Neural progenitor cell (in vitro differentiated cells): ENCODE data around the gene GNA15. TPM values are rescaled to one million over a fixed set of nuclear protein-coding genes. Genes with fewer than 3 reads are reported as not detected.

Experiments used
- DNase-seq: peaks from one replicate; pipeline ENCODE4 v3.0.0-alpha.2; 2016; ENCODE audit warnings: low spot score
- H2AFZ ChIP-seq: fragments of 200-600 bp; sonication (generic); replicated peaks from 2 replicates; pipeline ENCODE4 v1.6.1; 2016; ENCODE audit warnings: antibody characterized with exemption
- H3F3A ChIP-seq: fragments of 200-600 bp; sonication (generic); 2 replicates; pipeline ENCODE4 v1.6.1; 2016; ENCODE audit warnings: antibody characterized with exemption, low read depth
- H3K27ac ChIP-seq: fragments of 200-600 bp; sonication (generic); 2 replicates; pipeline ENCODE4 v1.5.1; 2016; ENCODE audit warnings: mild to moderate bottlenecking
- H3K27me3 ChIP-seq: fragments of 200-600 bp; sonication (generic); 2 replicates; pipeline ENCODE4 v1.6.1; 2016; ENCODE audit warnings: mild to moderate bottlenecking, moderate library complexity
- H3K36me3 ChIP-seq: fragments of 200-600 bp; sonication (generic); 2 replicates; pipeline ENCODE4 v1.5.1; 2016
- H3K4me1 ChIP-seq: fragments of 200-600 bp; sonication (generic); 2 replicates; pipeline ENCODE4 v1.6.1; 2016; ENCODE audit warnings: mixed run types
- H3K4me2 ChIP-seq: fragments of 200-600 bp; sonication (generic); 2 replicates; pipeline ENCODE4 v1.6.1; 2016
- H3K4me3 ChIP-seq: fragments of 200-600 bp; sonication (generic); 2 replicates; pipeline ENCODE4 v1.5.1; 2016
- H3K79me2 ChIP-seq: fragments of 200-600 bp; sonication (generic); 2 replicates; pipeline ENCODE4 v1.6.1; 2016; ENCODE audit warnings: low read depth
- H3K9ac ChIP-seq: fragments of 200-600 bp; sonication (generic); 2 replicates; pipeline ENCODE4 v1.6.1; 2016
- H3K9me3 ChIP-seq: fragments of 200-600 bp; sonication (generic); 2 replicates; pipeline ENCODE4 v1.5.1; 2016; ENCODE audit warnings: low read depth
- H4K20me1 ChIP-seq: fragments of 200-600 bp; sonication (generic); 2 replicates; pipeline ENCODE4 v1.6.1; 2016; ENCODE audit warnings: low read depth
- H3K27ac Mint-ChIP-seq: 3 replicates; pipeline ENCODE4 v1.8.0; 2021; ENCODE audit warnings: mixed read lengths
- H3K27me3 Mint-ChIP-seq: 2 replicates; pipeline ENCODE4 v1.8.0; 2022; ENCODE audit warnings: low read depth, mild to moderate bottlenecking, inconsistent platforms, moderate library complexity, mixed read lengths; ENCODE audit not compliant: insufficient read depth
- H3K36me3 Mint-ChIP-seq: 3 replicates; pipeline ENCODE4 v1.8.0; 2021; ENCODE audit warnings: mixed read lengths
- H3K4me1 Mint-ChIP-seq: 3 replicates; pipeline ENCODE4 v1.8.0; 2021; ENCODE audit warnings: mixed read lengths
- H3K4me3 Mint-ChIP-seq: 3 replicates; pipeline ENCODE4 v1.8.0; 2021; ENCODE audit warnings: mild to moderate bottlenecking, moderate library complexity, mixed read lengths
- H3K9me3 Mint-ChIP-seq: 3 replicates; pipeline ENCODE4 v1.8.0; 2020; ENCODE audit warnings: mixed read lengths
- CTCF ChIP-seq: fragments of 200-600 bp; sonication (generic); IDR thresholded peaks from 2 replicates; pipeline ENCODE4 v1.5.1; 2017; ENCODE audit warnings: antibody characterized with exemption, mild to moderate bottlenecking
- EZH2 ChIP-seq: fragments of 200-600 bp; sonication (generic); IDR thresholded peaks from 2 replicates; pipeline ENCODE4 v1.6.1; 2017; ENCODE audit warnings: antibody characterized with exemption, mild to moderate bottlenecking, moderate library complexity
- EZH2phosphoT487 ChIP-seq: fragments of 200-600 bp; sonication (generic); IDR thresholded peaks from 2 replicates; pipeline ENCODE4 v1.6.1; 2017; ENCODE audit warnings: antibody characterized with exemption
- total RNA-seq: library from RNA; depleted of rRNA; stranded (reverse); fragments of >200 nt; gene quantifications from 2 replicates; pipeline ENCODE4 v1.2.3, GENCODE V29; 2015; ENCODE audit warnings: low replicate concordance

Gene GNA15
- total RNA-seq, 1 donor from 2014 or later, result not detected

GRCh38 chr19:3125900-3126524, 9.8 kb upstream of the GNA15 start:
- Histone ChIP-seq H3F3A (no peaks in the 10 kb centered on the region), H3K79me2 (no peaks in the 10 kb centered on the region), H3K9me3 (no peaks in the 10 kb centered on the region), H3K27ac (no peak overlapping the region), H3K36me3 (no peaks in the 10 kb centered on the region), H3K9ac (no peak overlapping the region), H4K20me1 (no peaks in the 10 kb centered on the region), H3K4me3 (no peak overlapping the region), H3K27me3 (no peaks in the 10 kb centered on the region), H3K4me1 (no peaks in the 10 kb centered on the region), H3K4me2 (no peak overlapping the region), H2AFZ (no peak overlapping the region)
- Mint-ChIP-seq H3K27me3 (peaks cover 4% of the 10 kb centered on the region), H3K36me3 (no peaks in the 10 kb centered on the region), H3K27ac (no peak overlapping the region), H3K4me3 (no peak overlapping the region), H3K4me1 (peaks cover 8% of the 10 kb centered on the region), H3K9me3 (no peaks in the 10 kb centered on the region)
- TF ChIP-seq EZH2 (no peak), CTCF (peak; percentile 68)
- peak; percentile 67 for DNase-seq

DNA sequence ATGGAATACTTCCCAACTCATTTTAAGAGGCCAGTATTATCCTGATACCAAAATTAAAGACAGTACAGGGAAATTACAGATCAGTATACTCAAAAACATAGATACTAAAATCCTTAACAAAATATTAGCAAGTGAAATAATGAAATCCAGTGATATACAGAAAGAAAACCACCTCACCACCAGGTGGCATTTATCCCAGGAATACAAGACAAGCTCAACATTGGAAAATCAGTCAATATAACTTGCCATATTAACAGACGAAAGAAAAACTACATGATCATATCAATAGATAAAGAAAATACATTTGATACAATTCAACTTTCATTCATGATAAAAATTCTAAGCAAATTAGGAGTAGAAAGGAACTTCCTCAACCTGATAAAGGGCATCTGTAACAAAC, 6.7 kb upstream of the GNA15 start:
- no peaks in the 10 kb centered on the region for H3K4me1 ChIP-seq
- H3K79me2 ChIP-seq, result no peaks in the 10 kb centered on the region
- no peaks in the 10 kb centered on the region for H3K9me3 ChIP-seq
- no peak overlapping the region for H3K9ac ChIP-seq
- TF ChIP-seq CTCF (peak; percentile 54), EZH2phosphoT487 (no peak), EZH2 (no peak)
- no peak overlapping the region for H3K4me3 ChIP-seq
- H3F3A ChIP-seq, result no peaks in the 10 kb centered on the region
- no peak overlapping the region for H2AFZ ChIP-seq
- no peak for DNase-seq
- H3K9me3 Mint-ChIP-seq, result no peaks in the 10 kb centered on the region
- H3K36me3 Mint-ChIP-seq, result no peaks in the 10 kb centered on the region
- no peak overlapping the region for H3K27ac ChIP-seq
- H4K20me1 ChIP-seq, result no peaks in the 10 kb centered on the region
- no peak overlapping the region for H3K4me2 ChIP-seq
- H3K27ac Mint-ChIP-seq, result no peak overlapping the region
- no peaks in the 10 kb centered on the region for H3K27me3 ChIP-seq
- no peaks in the 10 kb centered on the region for H3K36me3 ChIP-seq
- peaks cover 4% of the 10 kb centered on the region for H3K4me1 Mint-ChIP-seq
- no peak overlapping the region for H3K4me3 Mint-ChIP-seq
- peaks cover 14% of the 10 kb centered on the region for H3K27me3 Mint-ChIP-seq

GRCh38 chr19:3131168-3131567, 4.7 kb upstream of the GNA15 start:
- peaks cover 2% of the 10 kb centered on the region for H3K4me1 Mint-ChIP-seq
- H3K27me3 ChIP-seq, result no peaks in the 10 kb centered on the region

More at GRCh38 chr19:3131168-3131567, 4.7 kb upstream of the GNA15 start:
- no peak overlapping the region for H3K4me2 ChIP-seq
- no peak overlapping the region for H3K9ac ChIP-seq
- DNase-seq, result no peak
- no peaks in the 10 kb centered on the region for H3K79me2 ChIP-seq
- H2AFZ ChIP-seq, result no peak overlapping the region
- H4K20me1 ChIP-seq, result no peaks in the 10 kb centered on the region
- H3K4me3 ChIP-seq, result no peak overlapping the region
- TF ChIP-seq EZH2 (no peak), CTCF (no peak), EZH2phosphoT487 (no peak)
- no peak overlapping the region for H3K27ac ChIP-seq
- H3F3A ChIP-seq, result no peaks in the 10 kb centered on the region
- Mint-ChIP-seq H3K27ac (no peak overlapping the region), H3K9me3 (no peaks in the 10 kb centered on the region), H3K4me3 (no peak overlapping the region), H3K27me3 (peaks cover 13% of the 10 kb centered on the region), H3K36me3 (no peaks in the 10 kb centered on the region)
- H3K4me1 ChIP-seq, result no peaks in the 10 kb centered on the region
- no peaks in the 10 kb centered on the region for H3K36me3 ChIP-seq
- no peaks in the 10 kb centered on the region for H3K9me3 ChIP-seq
